HAP-1 (cell line): ENCODE results near the gene FAM241B.

Source experiments
- DNase-seq, 2 experiments: peaks; one replicate each; pipeline ENCODE4 v3.0.0-alpha.2; 2016 to 2020; ENCODE audit warnings: low spot score in 2 of 2
- H3K27me3 ChIP-seq: fragments of 250-450 bp; sonication (Bioruptor Pico); 2 replicates; pipeline ENCODE4 v1.5.1; 2020; ENCODE audit warnings: low read depth, mild to moderate bottlenecking, moderate library complexity
- H3K36me3 ChIP-seq: fragments of 250-450 bp; sonication (Bioruptor Pico); replicated peaks from 2 replicates; pipeline ENCODE4 v1.5.1; 2020; ENCODE audit warnings: mild to moderate bottlenecking
- H3K4me1 ChIP-seq: fragments of 250-450 bp; sonication (Bioruptor Pico); 2 replicates; pipeline ENCODE4 v1.5.1; 2020; ENCODE audit warnings: mild to moderate bottlenecking
- H3K4me3 ChIP-seq: fragments of 250-450 bp; sonication (Bioruptor Pico); 2 replicates; pipeline ENCODE4 v1.5.1; 2020; ENCODE audit warnings: mild to moderate bottlenecking, moderate library complexity
- H3K9me3 ChIP-seq: fragments of 250-450 bp; sonication (Bioruptor Pico); 2 replicates; pipeline ENCODE4 v1.5.1; 2020; ENCODE audit warnings: mild to moderate bottlenecking, moderate library complexity
- in situ Hi-C: fragments of 300-500 bp; cut with MboI; formaldehyde crosslinking; loops from 3 replicates; pipeline ENCODE4 v1.14.3; 2020; ENCODE audit warnings: low sequenced_read_pairs, inconsistent platforms, mixed read lengths

Gene FAM241B

DNA sequence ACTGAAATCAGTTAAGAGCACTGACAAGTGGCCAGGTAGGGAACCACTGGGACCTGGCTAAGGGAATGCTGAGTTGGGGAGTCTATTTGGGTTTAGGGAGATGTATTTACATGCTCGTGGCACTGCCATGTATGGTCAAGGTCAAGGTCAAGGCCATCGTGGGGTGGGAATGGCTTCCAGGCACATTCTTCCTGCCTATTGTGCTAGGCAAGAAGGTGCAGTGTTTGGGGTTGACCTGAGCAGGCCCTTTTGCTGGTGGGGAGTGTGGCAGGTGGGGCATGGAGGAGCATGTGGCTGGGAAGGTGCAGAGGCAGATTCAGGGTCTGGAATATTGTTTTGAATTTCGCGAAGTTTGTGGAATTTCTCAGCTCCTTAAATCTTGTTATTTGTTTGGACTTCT lies 17.8 kb downstream of the FAM241B start:
- Histone ChIP-seq H3K4me3 (no peak overlapping the region), H3K9me3 (no peaks in the 10 kb centered on the region), H3K4me1 (no peaks in the 10 kb centered on the region), H3K36me3 (no peaks in the 10 kb centered on the region), H3K27me3 (no peaks in the 10 kb centered on the region)
- in situ Hi-C loops: loop anchor here (10.0 to 25.0 kb wide), 2 partner anchors 267 to 411 kb away; no protein-coding TSS in a partner anchor
- DNase-seq: no peak

DNA sequence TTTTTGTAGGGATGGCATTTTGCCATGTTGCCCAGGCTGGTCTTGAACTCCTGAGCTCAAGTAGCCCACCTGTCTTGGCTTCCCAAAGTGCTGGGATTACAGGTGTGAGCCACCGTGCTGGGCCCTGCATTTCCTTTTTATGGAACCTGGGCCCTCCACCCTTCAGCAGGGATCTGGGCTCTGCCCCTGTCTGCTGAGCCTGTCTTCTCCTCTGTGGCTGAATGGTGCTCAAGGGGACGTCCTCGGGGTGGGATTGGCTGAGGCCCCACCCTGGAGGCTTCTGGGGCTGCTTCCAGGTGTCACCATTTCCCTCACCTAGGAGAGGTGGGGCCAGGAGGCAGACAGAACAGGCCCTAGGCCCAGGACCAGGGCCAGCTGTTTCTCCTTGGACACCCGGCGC lies 18.4 kb downstream of the FAM241B start:
- DNase-seq: no peak
- Histone ChIP-seq H3K27me3 (no peaks in the 10 kb centered on the region), H3K4me1 (no peaks in the 10 kb centered on the region), H3K9me3 (no peaks in the 10 kb centered on the region), H3K36me3 (no peaks in the 10 kb centered on the region), H3K4me3 (no peak overlapping the region)
- in situ Hi-C loops: loop anchor here (10.0 to 25.0 kb wide), 2 partner anchors 266 to 411 kb away; no protein-coding TSS in a partner anchor

DNA sequence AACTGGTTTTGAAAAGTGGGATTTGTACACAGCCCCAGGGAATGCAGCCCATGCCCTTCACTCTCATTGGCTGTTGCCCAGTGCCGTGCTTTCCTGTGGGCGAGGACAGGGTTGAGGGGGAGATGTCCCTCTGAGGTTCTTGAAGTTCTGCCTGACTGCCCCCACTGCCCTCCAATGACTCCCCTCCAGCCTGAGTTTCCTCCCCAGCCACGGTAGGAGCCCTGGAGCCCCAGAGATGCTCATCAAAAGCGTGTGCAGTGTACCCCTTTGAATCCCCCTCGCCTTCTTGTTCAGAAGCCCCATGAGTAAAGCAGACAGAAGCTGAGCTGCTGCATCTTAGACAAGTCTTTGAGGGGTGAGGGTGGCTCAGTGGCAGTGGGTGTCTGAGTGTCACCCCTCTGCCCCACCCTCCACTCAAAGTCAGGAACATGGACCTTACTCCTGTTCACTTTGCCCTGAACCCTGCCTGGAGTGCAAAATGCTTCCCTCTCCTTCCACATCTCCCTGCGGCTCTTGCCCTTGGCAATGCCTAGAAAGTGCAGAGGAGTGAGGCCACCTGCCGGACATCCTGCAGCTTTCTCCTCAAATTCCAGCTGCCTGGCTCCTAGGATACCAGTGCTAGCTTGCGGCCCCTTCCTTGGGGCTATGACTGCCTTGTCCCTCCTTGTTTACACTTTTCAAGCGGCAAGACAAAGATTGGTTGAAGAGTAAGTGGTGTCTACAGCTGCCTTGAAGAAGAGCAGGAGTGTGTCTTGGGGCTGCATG lies 19.9 kb downstream of the FAM241B start:
- DNase-seq: no peak
- Histone ChIP-seq H3K4me1 (no peaks in the 10 kb centered on the region), H3K9me3 (no peaks in the 10 kb centered on the region), H3K36me3 (no peaks in the 10 kb centered on the region), H3K27me3 (no peaks in the 10 kb centered on the region), H3K4me3 (no peak overlapping the region)
- in situ Hi-C loops: loop anchor here (10.0 to 25.0 kb wide), 2 partner anchors 265 to 413 kb away; no protein-coding TSS in a partner anchor

DNA sequence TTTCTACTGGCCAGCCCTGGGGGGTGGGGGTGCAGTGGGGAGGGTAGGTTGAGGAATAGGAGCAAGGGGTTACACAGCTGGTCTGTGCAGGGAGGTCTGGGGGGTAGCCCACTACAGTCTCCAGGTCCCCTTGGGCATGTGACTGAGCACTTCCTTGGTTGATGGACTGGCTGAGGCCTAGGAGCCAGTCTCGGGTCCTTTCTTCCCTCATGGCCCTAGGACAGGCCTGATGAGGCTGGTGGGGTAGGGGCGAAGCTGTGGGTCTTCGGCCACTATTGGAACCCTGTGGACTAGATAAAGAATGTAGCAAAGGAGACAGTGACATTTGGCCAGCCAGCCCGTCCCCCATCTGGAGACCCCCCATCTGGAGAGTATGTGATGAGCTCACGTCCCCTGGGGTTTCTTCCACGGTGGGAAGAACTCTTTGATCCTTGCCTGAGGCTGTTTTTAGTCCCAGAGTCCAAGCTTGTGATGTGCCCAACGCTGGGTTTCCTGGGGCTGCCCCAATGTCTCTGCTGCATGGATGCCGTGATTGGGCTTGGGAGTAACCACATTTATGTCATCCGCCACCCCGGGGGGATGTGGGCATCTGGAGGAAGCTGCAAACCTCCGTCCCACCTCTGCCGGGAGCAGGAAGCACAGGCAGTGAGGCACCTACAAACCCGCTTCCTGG lies 20.7 kb downstream of the FAM241B start:
- no peak for DNase-seq
- no peaks in the 10 kb centered on the region for H3K9me3 ChIP-seq
- in situ Hi-C loops: no loop called here
- no peaks in the 10 kb centered on the region for H3K27me3 ChIP-seq
- H3K4me1 ChIP-seq: no peaks in the 10 kb centered on the region
- H3K4me3 ChIP-seq: no peak overlapping the region
- no peaks in the 10 kb centered on the region for H3K36me3 ChIP-seq

- Histone ChIP-seq H3K9me3 (no peaks in the 10 kb centered on the region), H3K4me3 (no peak overlapping the region), H3K27me3 (no peaks in the 10 kb centered on the region), H3K36me3 (no peaks in the 10 kb centered on the region), H3K4me1 (no peaks in the 10 kb centered on the region)
- in situ Hi-C loops: no loop called here
- DNase-seq: no peak
These were observed 21.3 kb downstream of the FAM241B start for GRCh38 chr10:69651362-69651761.

GRCh38 chr10:69652111-69652856 lies 22.2 kb downstream of the FAM241B start:
- in situ Hi-C loops: no loop called here
- Histone ChIP-seq H3K27me3 (0 out of 2 replicates have a peak, but pooled peaks cover 2% of the 10 kb centered on the region), H3K4me3 (no peak overlapping the region), H3K9me3 (no peaks in the 10 kb centered on the region), H3K4me1 (no peaks in the 10 kb centered on the region), H3K36me3 (no peaks in the 10 kb centered on the region)
- no peak for DNase-seq

DNA sequence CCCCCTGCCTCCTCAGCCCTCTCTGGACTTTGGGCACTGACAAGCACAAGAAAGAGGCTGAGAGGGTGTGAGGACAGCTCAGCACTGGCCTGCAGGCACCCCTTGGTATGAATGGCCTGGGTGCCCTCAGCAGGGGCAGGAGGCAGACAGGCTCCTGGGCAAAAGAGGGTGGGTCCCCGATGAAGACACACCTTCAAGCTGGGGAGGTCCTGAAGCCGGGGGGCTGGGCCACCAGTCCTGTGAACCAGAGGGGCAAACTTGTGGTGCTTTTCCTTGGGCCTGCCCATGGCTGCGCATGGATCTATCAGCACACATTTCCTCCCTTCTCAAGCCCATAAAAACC lies 22.8 kb downstream of the FAM241B start:
- peaks cover 6% of the 10 kb centered on the region; the same call in 1 of the 2 replicates for H3K27me3 ChIP-seq
- no peak overlapping the region for H3K4me3 ChIP-seq
- in situ Hi-C loops: no loop called here
- no peak for DNase-seq
- no peaks in the 10 kb centered on the region for H3K4me1 ChIP-seq
- no peaks in the 10 kb centered on the region for H3K9me3 ChIP-seq
- no peaks in the 10 kb centered on the region for H3K36me3 ChIP-seq

GRCh38 chr10:69653561-69653960 lies 23.5 kb downstream of the FAM241B start:
- H3K36me3 ChIP-seq: no peaks in the 10 kb centered on the region
- peaks cover 13% of the 10 kb centered on the region; the same call in 1 of the 2 replicates for H3K27me3 ChIP-seq
- H3K9me3 ChIP-seq: no peaks in the 10 kb centered on the region
- in situ Hi-C loops: no loop called here
- H3K4me3 ChIP-seq: no peak overlapping the region
- no peaks in the 10 kb centered on the region for H3K4me1 ChIP-seq
- no peak for DNase-seq

- H3K36me3 ChIP-seq: no peaks in the 10 kb centered on the region
- H3K4me1 ChIP-seq: no peaks in the 10 kb centered on the region
- in situ Hi-C loops: no loop called here
- peaks cover 13% of the 10 kb centered on the region; the same call in 1 of the 2 replicates for H3K27me3 ChIP-seq
- DNase-seq: no peak
- no peak overlapping the region for H3K4me3 ChIP-seq
- H3K9me3 ChIP-seq: no peaks in the 10 kb centered on the region
These were observed 25.2 kb downstream of the FAM241B start for GRCh38 chr10:69655124-69655867.

- no peaks in the 10 kb centered on the region for H3K36me3 ChIP-seq
- no peak for DNase-seq
- in situ Hi-C loops: no loop called here
- H3K4me3 ChIP-seq: no peak overlapping the region
- H3K9me3 ChIP-seq: no peaks in the 10 kb centered on the region
- H3K4me1 ChIP-seq: no peaks in the 10 kb centered on the region
- H3K27me3 ChIP-seq: peaks cover 13% of the 10 kb centered on the region; the same call in 1 of the 2 replicates
These were observed 26.0 kb downstream of the FAM241B start for GRCh38 chr10:69655868-69656555.

DNA sequence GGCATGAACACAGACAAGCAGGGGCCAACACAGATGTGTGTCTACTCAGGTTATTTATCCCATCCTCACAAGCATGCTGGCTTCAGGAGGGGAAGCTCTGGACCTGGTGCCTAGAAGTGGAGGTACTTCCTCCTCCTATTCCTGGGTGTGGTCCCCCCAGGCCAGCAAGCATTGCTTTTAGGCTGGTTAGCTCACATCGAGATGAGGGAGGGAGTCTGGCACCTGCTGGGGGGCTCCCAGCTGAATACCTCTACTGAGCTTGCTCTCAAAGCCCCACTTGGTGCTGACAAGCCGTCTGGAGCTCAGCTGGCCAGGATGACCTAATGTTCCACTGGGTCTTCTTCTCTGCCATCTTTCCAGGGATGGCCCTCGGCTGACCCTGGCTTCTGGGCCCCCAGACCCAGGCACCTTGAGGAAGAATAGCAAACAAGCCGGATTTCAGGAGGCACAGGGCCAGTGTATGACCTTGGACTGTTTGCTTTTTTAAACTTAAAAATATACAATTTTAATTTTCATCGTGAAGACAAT lies 26.8 kb downstream of the FAM241B start:
- in situ Hi-C loops: no loop called here
- Histone ChIP-seq H3K9me3 (no peaks in the 10 kb centered on the region), H3K36me3 (no peaks in the 10 kb centered on the region), H3K4me1 (no peaks in the 10 kb centered on the region), H3K27me3 (peaks cover 13% of the 10 kb centered on the region; the same call in 1 of the 2 replicates), H3K4me3 (no peak overlapping the region)
- DNase-seq: no peak

DNA sequence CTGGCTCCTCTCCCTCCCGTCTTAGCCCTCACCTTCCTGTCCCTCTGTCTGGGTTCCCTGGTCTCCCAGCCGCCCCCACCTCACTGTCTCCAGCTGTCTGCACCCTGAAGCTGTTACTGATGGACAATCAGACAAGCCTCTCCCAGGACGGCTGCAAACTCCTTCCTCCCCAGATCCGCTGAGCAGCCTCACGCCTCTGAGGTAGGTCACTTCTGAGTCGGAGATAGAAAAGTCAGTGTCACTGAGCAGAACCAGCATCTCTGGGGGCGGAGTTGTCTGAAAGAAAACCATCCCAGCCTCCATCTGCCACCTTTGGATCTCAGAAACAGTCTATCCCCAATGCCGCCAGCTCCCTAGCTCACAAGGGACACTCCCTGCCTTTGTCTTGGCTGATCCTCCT lies 27.4 kb downstream of the FAM241B start:
- in situ Hi-C loops: no loop called here
- no peaks in the 10 kb centered on the region for H3K4me1 ChIP-seq
- H3K36me3 ChIP-seq: no peaks in the 10 kb centered on the region
- DNase-seq: no peak
- H3K4me3 ChIP-seq: no peak overlapping the region
- H3K27me3 ChIP-seq: peaks cover 13% of the 10 kb centered on the region; the same call in 1 of the 2 replicates
- H3K9me3 ChIP-seq: no peaks in the 10 kb centered on the region

DNA sequence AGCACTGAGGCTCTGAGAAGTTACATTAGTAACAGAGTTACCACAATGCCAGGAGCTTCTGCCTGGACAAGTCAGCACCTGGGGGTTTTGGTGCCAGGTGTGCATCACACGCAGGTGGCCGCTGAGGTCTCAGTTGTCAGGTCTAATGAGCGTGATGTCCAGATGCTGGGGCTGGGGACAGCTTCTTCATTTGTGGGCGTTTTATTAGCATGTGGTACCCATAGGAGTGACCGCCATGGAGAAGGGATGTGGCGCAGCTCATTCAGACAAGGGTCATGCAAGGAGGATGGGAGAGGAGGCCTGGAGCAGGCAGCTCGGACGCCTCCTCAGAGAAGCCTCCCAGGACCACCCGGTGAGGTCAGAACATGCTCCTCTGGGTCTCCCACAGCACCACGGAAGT lies 27.8 kb downstream of the FAM241B start:
- in situ Hi-C loops: no loop called here
- H3K4me1 ChIP-seq: no peaks in the 10 kb centered on the region
- no peak for DNase-seq
- H3K36me3 ChIP-seq: no peaks in the 10 kb centered on the region
- no peaks in the 10 kb centered on the region for H3K9me3 ChIP-seq
- no peak overlapping the region for H3K4me3 ChIP-seq
- peaks cover 13% of the 10 kb centered on the region; the same call in 1 of the 2 replicates for H3K27me3 ChIP-seq
